B cell (primary cell): ENCODE results near the gene NT5DC3.

Experiments used
- CTCF ChIP-seq: fragments of 200-600 bp; IDR thresholded peaks from one replicate; pipeline ENCODE4 v1.8.0; 2022; ENCODE audit warnings: antibody characterized with exemption, mild to moderate bottlenecking
- EZH2 ChIP-seq: IDR thresholded peaks from 2 replicates; pipeline ENCODE4 v1.6.1; 2012; ENCODE audit warnings: borderline replicate concordance, low read depth, mild to moderate bottlenecking, moderate library complexity, low read length; ENCODE audit not compliant: insufficient read depth, poor library complexity, severe bottlenecking

GRCh38 chr12:103836345-103836744 lies 4.7 kb downstream of the NT5DC3 start:
- TF ChIP-seq CTCF (no peak), EZH2 (no peak)
